IPS-NIHi11 (cell line): ENCODE measurements around the gene TBC1D22A.

ENCODE experiments used
- DNase-seq: peaks from one replicate; pipeline ENCODE4 v3.0.0; 2012; ENCODE audit warnings: mixed read lengths, low spot score

Gene TBC1D22A

DNA sequence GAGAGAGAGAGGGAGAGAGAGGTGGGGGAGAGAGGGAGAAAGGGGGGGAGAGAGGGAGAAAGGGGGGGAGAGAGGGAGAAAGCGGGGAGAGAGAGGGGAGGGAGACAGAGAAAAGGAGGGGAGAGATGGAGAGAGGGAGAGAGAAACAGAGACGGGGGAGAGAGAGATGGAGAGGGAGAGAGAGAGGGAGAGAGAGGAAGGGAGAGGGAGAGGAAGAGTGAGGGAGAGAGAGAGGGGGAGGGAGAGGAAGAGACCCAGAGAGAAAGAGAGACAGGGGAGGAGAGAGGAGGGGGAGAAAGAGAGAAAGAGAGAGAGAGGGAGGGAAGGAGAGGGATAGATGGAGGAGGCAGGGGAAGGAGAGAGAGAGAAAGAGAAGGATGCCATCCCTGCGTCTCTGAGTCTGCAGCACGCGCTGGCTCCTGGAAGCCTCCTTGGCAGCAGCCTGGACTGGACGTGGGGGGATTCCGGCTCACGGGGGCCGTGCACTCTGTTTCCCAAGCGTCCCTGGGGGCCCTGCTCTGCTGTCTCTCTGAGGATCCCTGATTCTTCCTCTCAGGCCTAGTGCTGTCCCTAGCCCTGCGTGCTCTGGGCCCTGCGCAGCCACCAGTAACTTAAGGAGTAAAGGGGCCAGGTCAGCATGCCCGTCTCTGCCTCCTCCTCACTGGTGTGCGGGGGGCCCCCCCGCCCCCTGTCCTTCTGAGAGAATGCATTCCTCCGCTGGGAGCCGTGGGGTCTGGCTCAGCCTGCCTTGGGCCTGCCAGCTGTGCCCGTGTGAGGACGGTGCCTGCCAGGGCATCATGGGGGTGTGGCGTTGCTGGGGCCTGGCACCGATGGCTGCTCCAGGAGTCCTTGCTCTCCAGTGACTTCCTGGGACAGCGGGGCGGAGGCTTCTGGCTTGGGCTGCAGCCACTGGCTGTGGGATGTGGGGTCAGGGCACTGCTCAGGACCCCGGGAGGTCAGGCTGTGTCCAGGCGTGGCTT, 429.5 kb downstream of the TBC1D22A start:
- no peak for DNase-seq

DNA sequence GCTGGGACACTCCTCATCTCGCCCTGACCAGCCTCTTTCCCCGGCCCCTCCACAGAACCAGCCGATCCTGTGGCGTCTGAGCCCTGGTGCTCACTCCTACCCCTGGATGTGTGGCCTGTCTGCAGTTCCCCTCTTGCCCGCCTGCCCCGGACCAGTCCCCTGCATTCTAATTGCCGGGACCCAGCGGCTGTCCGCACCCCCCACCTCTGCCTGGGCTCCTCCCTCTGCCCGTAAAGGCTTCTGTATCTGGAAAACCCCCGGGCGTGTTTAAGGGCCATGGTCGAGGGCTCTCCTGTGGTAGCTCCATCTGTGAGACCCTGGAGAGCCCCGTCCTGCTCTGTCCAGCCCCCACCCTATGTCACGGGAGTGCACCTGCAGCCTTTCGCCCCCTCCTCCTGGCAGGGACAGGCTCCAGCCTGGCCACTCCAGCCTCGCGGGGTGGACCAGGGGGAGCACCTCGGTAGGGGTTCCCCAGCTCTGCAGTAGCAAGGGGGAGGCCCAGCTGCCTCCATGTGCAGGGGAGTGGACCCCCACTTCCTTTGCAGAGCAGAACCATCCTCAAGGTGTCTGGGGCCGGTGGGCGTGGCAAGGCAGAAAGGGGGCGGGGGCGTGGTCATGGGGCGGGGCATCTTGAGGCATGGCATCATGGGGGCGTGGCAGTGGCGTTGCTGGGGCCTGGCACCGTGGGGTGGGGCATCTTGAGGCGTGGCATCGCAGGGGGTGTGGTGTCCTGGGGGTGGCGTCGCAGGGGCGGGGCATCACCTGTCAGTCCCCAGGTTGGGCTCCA, 430.4 kb downstream of the TBC1D22A start:
- peak; percentile 79 for DNase-seq

DNA sequence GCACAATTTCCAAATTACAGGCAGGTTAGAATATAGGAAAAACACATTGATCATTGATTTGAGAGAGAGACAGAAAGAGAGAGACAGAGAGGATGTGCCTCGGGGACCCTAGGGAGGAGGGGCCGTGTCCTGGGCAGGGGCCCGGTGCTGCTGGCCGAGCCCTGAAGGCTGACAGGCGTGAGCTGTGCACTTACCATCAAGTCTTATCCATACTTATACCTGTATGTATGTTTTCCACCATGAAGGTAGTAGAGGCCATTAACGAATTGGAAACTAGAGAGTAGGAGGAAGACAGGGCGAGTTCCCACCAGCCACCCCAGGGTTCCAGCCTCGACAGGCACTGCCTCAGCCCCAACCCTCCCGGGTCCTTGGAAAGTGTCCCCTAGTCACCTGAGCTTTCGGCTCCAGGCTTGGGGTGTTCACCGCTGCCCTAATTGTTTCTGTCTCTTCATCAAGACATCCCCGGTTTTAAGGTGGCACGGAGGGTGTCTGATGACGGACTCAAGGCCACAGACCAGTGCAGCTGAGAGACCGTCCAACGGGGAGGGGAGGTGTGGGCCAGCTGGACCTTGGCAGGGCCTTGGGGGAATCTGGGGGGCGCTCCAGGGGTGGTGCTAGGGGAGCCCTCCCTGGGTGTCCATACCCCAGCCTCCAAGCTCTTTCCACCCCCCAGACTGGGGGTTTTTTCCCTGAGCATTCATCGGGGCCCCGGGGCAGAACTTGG, 431.3 kb downstream of the TBC1D22A start:
- no peak for DNase-seq

DNA sequence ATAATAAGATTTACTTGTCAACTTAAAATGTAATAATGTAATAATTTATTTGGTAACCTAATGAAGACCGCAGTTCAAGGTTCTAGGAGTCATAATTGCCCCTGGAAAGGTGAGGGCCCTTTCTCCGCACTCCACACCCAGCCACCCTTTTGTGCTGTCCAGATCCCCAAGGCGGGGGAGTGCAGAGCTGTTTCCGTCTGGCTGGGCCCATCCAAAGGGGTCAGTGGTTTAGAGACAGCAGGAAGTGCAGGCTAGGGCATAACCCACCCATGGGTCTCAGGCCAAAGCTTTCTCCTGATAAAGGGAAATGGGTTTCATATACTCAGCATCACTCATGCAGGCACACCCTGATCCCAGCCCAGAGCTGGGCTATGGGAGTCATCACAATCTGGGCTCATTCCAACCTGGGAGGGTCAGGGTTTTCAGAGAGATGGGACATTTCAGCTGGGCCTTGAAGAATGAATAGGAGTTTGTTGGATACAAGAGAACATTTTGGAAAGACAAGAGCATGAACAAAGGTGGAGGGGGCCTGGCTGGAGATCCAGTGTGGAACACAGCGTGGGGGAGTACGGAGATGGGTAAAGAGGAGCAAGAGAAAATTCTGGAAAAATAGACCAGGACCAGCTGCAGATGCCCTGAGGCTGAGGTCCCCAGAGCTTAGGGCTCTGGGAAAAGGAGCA, 432.2 kb downstream of the TBC1D22A start:
- no peak for DNase-seq

DNA sequence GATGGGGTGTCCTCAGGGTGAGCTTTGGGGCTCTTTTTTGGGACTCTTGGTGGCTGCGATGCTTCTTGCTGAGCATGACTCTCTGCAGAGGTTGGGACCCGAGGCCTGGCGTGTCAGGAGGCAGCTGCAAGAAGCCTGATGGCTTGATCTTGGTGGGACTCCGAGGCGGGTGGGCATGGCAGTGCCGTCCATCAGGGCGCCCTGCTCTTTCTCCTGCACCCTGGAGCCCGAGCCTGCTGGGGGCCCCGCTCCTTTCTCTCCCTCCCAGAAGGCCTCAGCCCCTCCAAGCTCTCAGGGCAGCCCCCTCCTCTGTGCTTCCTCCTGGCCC, 432.7 kb downstream of the TBC1D22A start:
- DNase-seq, result no peak

DNA sequence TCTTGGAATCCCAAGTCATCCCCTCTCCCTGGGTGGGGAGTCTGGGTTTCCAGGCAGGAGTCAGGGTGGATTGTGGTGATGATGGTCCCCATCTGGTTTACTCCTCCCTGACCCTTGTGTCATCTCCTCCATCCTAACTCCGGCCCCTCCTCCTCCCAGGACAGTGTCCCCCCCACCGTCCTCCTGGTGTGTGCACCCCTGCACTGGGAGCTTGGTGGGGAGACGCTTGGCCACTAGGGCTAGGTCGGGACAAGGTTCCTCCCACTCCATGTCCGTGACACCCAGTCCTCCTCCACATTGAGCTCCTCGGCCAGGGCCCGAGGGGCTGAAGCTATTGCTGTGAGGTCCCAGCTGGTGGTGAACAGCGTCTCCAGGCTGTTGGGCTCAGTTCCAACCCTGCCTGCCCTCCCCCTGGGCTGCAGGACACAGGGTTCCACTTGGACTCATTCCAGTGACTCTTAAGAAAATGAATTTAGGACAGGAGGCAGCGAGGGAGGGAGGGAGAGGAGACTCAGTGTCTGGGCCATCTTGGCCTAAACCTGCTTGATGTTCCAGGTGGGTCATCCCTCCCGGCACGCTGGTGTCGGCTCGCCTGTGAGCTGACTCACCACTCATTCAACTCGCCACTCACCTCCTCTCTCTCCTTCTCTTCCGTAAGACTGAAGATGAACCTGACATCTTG, 433.2 kb downstream of the TBC1D22A start:
- no peak for DNase-seq

DNA sequence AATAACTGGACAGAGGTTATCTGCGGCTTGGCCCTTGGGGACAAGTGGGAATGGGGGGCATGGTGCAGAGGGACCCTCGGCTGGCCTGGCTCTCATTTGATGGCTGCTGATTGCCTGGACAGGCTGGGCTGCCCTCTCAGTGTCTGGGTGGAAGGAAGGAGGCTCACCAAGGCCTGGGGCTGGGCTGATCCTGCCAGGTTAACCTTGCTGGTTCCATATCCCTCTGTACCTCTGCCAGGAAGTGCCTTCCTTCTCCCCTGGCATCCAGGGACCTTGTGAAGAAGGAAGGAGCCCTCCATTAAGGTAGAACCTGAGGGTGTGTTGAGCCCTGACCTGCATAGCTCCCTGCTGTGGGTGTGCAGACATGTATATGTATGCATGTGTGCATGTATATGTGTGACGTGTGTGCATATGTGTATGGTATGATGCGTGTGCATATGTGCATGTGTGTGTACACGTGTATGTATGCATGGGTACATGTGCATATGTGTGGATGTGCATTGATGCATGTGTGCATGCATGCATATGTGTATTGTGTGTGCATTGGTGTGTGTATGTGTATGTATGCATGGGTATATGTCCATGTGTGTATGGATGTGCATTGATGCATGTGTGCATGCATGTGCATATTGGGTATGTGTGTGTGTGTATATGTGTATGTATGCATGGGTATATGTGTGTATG, 433.9 kb downstream of the TBC1D22A start:
- no peak for DNase-seq

DNA sequence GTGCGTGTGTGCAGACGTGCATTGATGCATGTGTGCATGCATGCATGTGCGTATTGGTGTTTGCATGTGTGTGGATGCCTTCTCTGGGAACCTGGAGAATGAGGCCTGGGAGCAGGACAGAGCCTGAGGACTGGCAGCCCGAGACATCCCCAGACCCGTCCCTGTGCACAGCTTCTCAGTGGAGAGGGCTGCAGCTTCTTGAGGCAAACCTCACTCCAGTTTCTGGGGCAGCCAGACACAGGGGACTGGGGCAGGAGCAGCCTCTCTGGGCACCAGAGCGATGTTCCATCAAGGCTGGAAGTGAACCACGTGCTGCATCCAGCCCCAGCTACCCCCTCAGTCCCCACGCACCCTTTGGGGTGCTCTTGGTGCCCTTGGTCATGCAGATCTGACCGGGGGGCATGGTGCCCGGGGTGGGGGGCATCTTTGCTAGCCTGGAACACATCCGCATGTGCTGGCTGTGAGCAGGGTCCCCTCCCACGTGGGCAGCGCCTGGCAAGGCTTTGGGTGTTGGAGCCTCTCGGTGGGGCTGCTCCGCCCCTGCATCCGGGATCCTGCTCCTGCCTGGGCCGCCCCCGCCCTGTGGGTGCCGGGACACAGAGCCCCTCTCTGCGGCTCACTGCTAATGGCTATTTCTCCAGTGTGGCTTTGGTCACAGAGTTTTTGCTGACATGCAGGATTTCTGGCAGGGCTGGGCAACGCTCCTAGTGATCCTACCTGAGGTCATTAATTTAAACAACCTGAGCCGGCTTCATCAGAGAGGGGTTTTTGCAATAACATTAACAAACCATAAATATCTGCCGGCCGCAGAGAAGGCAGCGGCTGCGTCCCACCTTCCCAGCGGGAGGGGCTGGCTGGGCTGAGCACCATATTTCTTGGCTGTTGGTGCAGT, 434.7 kb downstream of the TBC1D22A start:
- no peak for DNase-seq

DNA sequence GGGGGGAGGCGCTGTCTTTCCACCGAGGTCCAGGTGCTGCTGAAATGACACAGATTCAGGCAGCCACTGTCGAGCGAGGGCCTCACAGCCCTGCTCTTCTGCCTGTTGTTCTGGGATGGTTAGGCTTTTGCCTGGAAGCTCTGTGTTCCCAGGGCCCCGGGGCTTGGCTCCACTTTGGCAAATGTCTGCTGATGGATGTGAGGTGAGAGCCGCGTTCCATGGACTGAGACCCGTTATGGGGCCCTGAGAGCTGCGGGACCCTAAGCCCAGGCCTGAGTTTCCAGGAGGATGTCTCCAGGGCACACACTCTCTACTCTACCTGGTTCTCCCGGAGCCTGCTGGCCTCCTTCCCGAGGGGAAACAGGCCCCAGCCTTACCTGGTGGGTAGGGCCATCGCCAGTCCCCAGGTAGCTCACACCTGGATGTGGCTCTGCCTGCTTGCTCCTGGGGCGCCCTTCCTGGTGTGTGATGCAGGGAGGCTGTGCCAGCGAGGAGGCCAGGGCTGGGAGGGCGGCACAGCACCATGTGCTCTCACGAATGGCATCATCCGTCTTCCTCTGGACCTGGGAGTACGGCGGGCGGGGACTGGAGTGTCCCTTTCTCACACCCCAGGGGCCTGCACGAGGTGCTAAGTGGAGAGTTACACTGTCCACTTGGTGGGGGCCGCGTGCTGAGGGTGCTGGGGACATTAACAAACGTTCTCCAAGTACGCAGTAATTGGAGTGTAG, 435.5 kb downstream of the TBC1D22A start:
- no peak for DNase-seq

DNA sequence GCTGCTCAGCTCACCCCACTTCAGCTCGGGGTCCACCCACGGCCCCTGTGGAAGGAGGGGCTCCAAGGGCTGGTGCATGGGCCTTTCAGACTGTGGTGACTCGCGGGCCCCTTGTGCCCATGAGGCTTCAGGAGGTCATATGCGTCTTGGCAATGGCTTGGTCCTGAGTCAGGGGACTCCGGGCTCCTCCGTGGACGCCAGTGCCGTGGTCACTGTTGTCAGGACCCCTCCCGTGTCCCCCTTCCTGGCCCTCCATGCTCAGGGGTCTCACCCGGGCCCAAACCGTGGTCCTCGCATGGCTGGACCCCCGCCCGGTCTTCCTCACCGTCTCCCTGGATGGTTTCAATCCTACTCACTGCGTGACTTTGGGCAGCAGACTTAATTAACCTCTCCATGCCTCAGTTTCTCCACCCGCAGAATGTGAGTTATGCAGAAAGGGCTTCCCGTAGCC, 436.4 kb downstream of the TBC1D22A start:
- DNase-seq, result no peak

DNA sequence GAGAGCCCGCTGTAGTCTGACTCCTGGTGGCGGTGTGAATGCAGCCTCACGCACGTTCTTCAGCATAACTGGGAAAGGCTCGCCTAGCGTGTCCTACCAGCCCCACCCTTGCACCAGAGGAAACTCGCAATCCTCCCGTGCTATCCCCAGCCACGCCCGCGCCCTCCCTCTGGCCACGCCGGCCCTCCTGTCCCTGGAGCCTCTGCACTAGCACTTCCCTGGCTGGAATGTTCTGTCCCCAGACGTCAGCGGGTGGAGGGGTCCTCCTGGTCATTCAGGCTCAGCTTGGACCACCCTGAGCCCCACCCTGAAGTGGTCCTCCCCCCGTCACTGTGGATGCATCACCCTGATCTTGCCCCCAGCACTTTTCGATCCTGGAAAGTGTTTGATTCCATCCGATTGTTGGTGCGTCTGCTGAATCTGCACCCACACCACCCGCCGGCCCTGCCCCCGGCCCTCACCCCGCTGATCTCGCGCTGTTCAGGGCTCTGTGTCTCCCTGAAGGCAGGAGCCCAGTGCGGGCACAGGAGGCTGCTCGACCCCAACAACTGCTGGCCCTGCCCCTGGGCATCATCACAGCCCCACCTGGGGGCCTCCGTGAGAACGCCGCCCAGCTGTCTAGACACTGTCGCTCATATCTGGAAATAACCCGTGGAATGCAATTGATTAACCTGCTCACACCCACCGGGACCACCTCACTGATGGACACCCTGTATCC, 437.0 kb downstream of the TBC1D22A start:
- DNase-seq, result no peak

DNA sequence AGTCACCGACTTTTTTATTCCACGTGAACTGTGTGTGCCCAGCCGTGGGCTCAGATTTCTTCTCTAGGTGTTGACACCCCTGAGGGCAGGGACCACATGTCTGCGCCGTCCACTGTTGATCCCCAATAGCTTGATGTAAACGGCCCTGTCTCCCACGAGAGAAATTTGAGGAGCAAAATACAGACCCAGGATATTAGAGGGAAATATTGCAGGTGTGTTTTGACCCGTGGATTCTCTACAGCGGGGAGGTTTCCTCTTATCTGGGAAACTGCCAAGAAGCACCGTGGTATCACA, 437.5 kb downstream of the TBC1D22A start:
- DNase-seq, result no peak

DNA sequence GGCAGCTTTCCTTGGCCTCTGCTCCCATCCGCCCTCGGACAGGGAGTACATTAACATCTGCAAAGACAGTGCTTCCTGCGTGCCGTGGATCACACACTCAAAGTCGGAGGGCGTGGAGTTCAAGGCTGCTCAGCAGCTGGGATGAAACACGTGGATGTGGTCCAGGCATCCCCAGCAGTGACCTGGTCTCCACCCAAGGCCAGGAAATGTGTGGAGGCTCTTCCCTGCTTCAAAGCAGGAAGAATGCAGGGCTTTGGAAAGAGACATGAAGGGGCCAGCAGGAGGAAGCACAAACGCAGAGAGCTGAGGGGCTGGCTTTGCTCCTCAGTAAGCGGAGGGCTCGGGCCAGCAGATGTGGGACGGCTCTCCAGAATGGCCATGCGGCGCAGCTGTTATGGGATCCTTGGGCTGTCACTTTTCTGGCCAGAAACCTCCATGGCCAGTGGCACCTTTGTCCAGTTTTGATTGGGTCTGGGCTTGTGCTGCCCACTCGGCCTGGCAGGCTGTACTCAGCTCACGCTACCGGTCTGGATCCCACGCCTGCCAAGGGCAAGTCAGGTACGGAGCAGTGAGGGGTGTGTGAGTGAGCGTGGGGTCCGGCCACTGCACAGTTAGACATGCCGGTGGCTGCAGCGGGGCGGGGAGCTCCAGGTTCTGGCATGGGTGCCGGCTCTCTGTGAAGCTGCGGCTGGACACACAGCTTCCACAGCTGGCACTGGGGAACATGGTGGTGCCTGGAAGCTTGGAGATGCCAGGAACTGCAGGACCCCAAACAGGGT, 438.0 kb downstream of the TBC1D22A start:
- DNase-seq, result no peak

DNA sequence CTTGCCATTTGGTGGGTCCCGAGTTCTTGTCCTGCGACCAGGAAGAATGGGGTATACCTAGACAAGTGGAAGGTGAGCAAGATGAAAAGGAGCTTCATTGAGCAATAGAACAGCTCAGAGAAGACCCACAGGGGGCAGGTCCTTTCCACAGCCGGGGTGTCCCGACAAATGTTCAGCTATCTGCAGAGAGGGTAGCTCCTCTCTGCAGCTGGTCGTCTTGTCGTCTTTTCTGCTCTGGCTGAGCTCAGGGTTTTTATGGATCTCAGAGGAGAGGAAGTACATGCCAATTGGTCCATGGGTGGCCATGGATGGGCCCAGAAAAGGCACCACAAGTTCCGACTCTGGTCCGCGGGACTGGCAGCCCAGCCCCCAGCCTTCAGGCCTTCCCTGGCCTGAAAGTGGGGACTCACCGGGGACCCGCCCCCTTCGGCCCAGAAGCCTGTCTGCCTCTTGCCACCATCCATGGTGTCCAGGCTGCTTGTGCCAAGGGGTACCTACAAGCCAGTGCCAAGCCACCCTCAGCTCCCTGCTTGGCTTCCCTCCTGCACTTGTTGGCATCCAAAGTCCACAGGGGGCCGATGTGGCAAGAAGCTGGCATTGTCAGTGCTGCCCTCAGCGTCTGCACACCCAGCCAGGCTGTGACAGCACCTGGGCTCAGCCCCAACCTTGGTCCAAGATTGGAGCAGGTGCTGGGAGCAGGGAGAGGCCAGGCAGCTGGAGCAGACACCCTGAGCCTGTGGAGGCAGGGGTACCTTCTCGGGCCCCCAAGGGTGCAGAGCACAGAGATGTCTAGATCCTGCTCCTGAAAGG, 438.9 kb downstream of the TBC1D22A start:
- no peak for DNase-seq

DNA sequence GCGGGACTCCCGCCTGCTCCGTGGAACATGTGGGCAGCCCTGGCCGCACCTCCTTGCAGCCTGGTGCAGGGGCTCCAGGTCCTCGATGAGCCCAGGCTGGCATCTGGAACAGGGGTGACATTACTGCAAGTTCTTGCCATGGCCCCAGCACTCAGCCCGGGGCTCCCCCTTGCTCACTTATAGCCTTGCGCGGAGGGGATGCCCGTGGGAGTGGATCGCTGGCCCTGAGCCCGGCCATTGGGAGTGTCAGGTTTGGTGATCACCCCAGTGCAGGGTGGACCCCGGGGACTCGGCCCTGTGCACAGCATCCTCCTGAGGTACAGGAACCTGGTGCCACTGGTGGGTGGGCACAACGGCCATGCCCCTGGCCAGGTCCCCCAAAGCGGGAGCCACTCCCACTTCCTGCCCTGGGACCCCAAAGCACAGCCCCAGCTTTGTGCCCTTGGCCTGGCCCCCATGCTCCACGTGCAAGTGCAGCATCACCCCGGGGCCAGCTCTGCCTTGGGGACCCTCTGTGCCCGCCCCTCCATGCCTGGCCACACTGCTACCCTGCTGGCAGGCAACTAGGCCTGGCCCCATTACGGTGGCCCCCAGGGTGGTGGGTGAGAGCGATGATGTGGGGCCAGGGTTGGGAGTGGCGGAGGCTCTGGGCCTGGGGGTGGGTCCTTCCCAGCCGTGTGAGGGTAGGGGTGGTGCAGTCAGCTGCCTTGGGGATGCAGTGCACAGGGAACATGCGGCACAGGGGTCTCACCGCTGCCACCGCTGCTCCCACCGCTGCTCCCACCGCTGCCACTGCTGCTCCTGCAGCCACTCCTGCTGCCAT, 439.8 kb downstream of the TBC1D22A start:
- DNase-seq, result no peak
